Brain microvascular endothelial cell (primary cell): ENCODE measurements around the gene MRPL55.
A peak's percentile ranks its signal among the peaks of the same experiment; 100 is the strongest.

Experiments
- DNase-seq: peaks from one replicate; pipeline ENCODE4 v3.0.0-alpha.2; 2020
- H3K27ac ChIP-seq: fragments of 250-450 bp; sonication (Bioruptor Pico); 2 replicates; pipeline ENCODE4 v1.5.1; 2020; ENCODE audit warnings: mild to moderate bottlenecking, moderate library complexity
- H3K27me3 ChIP-seq: fragments of 250-450 bp; sonication (Bioruptor Pico); replicated peaks from 2 replicates; pipeline ENCODE4 v1.5.1; 2020; ENCODE audit warnings: mild to moderate bottlenecking
- H3K36me3 ChIP-seq: fragments of 250-450 bp; sonication (Bioruptor Pico); replicated peaks from 2 replicates; pipeline ENCODE4 v1.5.1; 2020; ENCODE audit warnings: mild to moderate bottlenecking
- H3K4me3 ChIP-seq: 2 replicates; pipeline ENCODE4 v1.5.1; 2011; ENCODE audit warnings: low read depth, mild to moderate bottlenecking, control low read depth, low read length, moderate library complexity
- in situ Hi-C: cut with HindIII; loops from 2 replicates; pipeline ENCODE4 v1.10.0; 2017; ENCODE audit warnings: low sequenced_read_pairs, low pct_ligation_motif_present
- TF ChIP-seq, protein P1 (sequence below): IDR thresholded peaks from 2 replicates; pipeline ENCODE4 v1.5.1; 2011; ENCODE audit warnings: low read depth, mild to moderate bottlenecking, moderate library complexity, low read length, control low read depth, inconsistent platforms; ENCODE audit errors: missing control alignments

The MRPL55 gene

DNA sequence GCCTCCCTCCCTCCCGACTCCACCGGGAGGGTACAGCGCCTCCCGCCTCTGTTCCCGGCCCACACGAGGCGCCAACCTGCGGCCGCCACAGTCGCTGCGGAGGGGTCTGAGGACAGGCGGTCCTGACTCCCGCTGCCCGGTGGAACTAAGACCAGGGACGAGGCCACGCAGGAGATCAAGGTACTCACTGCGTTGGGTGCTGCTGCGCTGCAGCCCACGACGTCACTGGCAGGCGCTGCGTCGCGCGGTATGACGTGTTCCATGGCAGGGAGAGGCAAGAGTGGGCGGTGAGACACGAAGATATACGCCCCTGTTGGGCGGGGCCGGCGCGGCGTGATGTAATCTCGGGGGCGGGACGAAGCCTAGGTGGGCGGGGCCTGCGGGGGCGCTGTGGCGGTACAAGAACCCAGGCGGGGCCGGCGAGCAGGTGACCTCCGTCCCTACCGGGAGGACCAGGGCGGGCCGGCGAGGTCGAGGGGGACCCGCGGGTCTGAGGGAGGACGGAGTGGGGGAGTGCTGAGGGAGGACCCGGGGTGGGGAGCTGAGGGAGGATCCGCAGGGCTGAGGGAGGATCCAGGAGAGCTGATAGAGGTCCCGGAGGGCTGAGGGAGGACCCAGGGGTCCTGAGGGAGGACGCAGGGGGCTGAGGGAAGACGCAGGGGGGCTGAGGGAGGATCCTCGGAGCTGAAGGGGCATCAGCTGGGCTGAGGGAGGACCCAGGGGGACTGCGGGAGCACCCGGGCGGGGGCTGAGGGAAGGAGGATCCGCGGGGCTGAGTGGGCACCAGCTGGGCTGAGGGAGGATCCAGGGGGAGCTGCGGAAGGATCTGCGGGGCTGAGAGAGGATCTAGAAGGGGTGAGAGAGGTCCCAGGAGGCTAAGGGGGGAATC is at the start of gene MRPL55:
TSS of gene MRPL55 (minus strand) at position 227 of the 889 bp plus-strand sequence. CDS start 1,039 bp downstream, outside the sequence.
- Histone ChIP-seq H3K27me3 (no peaks in the 10 kb centered on the region), H3K27ac (peak within 1 kb of the TSS; percentile 62), H3K4me3 (peak within 1 kb of the TSS; percentile 93), H3K36me3 (peaks cover 6% of the 10 kb centered on the region)
- in situ Hi-C loops: no loop called here
- DNase-seq: peak; percentile 97
- TF ChIP-seq, protein P1, sequence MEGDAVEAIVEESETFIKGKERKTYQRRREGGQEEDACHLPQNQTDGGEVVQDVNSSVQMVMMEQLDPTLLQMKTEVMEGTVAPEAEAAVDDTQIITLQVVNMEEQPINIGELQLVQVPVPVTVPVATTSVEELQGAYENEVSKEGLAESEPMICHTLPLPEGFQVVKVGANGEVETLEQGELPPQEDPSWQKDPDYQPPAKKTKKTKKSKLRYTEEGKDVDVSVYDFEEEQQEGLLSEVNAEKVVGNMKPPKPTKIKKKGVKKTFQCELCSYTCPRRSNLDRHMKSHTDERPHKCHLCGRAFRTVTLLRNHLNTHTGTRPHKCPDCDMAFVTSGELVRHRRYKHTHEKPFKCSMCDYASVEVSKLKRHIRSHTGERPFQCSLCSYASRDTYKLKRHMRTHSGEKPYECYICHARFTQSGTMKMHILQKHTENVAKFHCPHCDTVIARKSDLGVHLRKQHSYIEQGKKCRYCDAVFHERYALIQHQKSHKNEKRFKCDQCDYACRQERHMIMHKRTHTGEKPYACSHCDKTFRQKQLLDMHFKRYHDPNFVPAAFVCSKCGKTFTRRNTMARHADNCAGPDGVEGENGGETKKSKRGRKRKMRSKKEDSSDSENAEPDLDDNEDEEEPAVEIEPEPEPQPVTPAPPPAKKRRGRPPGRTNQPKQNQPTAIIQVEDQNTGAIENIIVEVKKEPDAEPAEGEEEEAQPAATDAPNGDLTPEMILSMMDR: no peak

DNA sequence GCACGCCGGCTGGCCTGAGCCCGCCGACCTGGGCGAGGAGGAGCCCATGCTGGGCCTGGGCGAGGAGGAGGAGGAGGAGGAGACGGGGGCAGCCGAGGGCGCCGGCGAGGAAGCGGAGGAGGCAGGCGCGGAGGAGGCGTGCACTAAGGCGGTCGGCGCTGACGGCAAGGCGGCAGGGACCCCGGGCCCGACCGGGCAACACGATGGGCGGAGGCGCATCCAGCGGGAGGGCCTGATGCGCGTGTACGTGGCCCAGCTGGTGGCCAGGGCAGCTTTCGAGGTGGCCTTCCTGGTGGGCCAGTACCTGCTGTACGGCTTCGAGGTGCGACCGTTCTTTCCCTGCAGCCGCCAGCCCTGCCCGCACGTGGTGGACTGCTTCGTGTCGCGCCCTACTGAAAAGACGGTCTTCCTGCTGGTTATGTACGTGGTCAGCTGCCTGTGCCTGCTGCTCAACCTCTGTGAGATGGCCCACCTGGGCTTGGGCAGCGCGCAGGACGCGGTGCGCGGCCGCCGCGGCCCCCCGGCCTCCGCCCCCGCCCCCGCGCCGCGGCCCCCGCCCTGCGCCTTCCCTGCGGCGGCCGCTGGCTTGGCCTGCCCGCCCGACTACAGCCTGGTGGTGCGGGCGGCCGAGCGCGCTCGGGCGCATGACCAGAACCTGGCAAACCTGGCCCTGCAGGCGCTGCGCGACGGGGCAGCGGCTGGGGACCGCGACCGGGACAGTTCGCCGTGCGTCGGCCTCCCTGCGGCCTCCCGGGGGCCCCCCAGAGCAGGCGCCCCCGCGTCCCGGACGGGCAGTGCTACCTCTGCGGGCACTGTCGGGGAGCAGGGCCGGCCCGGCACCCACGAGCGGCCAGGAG is 49.3 kb upstream of the MRPL55 start:
- in situ Hi-C loops: no loop called here
- DNase-seq: no peak
- H3K27ac ChIP-seq: no peak overlapping the region
- H3K36me3 ChIP-seq: no peaks in the 10 kb centered on the region
- no peak overlapping the region for H3K4me3 ChIP-seq
- H3K27me3 ChIP-seq: peaks cover 13% of the 10 kb centered on the region
- TF ChIP-seq, protein P1: no peak

DNA sequence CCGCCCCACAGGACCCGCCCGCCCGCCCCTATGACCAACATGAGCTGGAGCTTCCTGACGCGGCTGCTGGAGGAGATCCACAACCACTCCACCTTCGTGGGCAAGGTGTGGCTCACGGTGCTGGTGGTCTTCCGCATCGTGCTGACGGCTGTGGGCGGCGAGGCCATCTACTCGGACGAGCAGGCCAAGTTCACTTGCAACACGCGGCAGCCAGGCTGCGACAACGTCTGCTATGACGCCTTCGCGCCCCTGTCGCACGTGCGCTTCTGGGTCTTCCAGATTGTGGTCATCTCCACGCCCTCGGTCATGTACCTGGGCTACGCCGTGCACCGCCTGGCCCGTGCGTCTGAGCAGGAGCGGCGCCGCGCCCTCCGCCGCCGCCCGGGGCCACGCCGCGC is 48.6 kb upstream of the MRPL55 start:
- Histone ChIP-seq H3K36me3 (no peaks in the 10 kb centered on the region), H3K27me3 (peaks cover 13% of the 10 kb centered on the region), H3K27ac (no peak overlapping the region), H3K4me3 (no peak overlapping the region)
- in situ Hi-C loops: no loop called here
- TF ChIP-seq, protein P1: no peak
- no peak for DNase-seq

DNA sequence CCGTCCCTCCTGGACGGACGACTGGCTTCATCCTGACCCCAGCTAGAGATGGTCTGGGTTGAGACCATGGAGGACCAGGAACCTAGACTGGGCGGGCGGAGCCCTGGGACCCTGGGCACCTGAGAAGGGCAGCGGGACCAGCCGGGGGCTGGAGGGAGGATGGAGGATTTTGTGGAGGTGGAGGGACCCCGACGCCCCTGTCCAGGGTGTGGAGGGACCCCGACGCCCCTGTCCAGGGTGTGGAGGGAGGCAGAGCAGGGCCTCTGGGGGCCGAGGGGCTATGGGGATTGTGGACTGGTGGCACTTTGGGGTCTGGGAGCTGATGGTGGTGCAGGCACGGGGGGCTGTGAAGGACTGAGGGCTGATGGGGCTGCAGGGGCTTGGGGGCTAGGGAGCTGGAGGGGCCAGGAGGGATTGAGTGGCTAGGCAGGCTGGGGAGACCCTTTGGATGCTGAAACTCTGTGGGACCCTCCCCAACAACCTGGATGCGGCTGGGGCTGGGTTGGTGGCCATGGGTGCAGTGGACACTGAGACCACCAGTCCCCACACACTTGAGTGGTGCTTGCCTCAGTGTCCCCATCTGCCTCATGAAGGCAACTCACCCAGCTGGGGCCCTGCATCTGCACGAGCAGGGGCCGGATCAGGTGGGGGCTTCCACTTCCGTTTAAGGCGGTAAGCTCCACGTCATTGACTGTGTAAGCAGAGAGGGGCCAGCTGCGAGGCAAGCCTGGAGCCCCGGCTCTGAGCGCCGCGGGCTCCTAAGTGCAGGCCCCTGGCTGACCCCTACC is 48.0 kb upstream of the MRPL55 start:
- in situ Hi-C loops: no loop called here
- H3K27ac ChIP-seq: no peak overlapping the region

DNA sequence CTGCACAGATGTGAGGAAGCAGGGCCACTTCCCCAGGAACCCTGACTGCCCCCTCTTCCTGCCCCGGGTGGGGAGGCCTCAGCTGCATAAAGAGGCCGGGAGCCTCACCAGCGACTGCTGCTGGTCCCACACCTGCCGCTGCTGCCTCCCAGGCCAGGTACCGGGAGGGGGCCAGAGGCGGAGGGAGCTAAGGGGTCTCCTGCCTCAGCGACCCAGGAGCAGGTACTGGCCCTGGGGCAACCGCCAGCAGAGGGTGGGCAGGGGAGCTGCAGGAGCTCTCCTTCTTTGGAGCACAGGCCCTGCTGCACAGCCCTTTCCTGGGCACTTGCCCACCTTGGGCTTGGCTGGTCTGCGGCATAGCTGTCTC is 47.4 kb upstream of the MRPL55 start:
- no peak for DNase-seq
- no peak overlapping the region for H3K27ac ChIP-seq
- no peaks in the 10 kb centered on the region for H3K36me3 ChIP-seq
- peaks cover 13% of the 10 kb centered on the region for H3K27me3 ChIP-seq
- in situ Hi-C loops: no loop called here
- TF ChIP-seq, protein P1: no peak
- no peak overlapping the region for H3K4me3 ChIP-seq

More for the DNA sequence above, 48.0 kb upstream of the MRPL55 start:
- DNase-seq: no peak
- no peaks in the 10 kb centered on the region for H3K36me3 ChIP-seq
- TF ChIP-seq, protein P1: no peak
- H3K4me3 ChIP-seq: no peak overlapping the region
- H3K27me3 ChIP-seq: peaks cover 13% of the 10 kb centered on the region
